OCI-LY7 (cell line): ENCODE measurements around the gene KBTBD7. TPM values are rescaled to one million over a fixed set of nuclear protein-coding genes. Genes with fewer than 3 reads are reported as not detected.

Experiments
- BruUV-seq: library from RNA; stranded (reverse); fragments of 400-500 nt; replicated peaks from 2 replicates; lab custom pipeline; 2021; lab: Mats Ljungman, UMichigan
- CTCF ChIA-PET: fragments of 300-600 bp; sonication (Branson Sonifier 250); formaldehyde crosslinking; loops from one replicate; lab custom pipeline; 2022; ENCODE audit warnings: antibody characterized with exemption; ENCODE audit not compliant: unreplicated experiment; lab: Charles Lee
- POLR2A ChIA-PET: fragments of 300-600 bp; sonication (Branson Sonifier 250); formaldehyde crosslinking; loops from one replicate; lab custom pipeline; 2022; ENCODE audit warnings: antibody characterized with exemption; lab: Charles Lee
- DNase-seq: peaks from one replicate; pipeline ENCODE4 v3.0.0-alpha.2; 2015; ENCODE audit warnings: low spot score
- H2AFZ ChIP-seq: fragments of 200-600 bp; sonication (generic), shearing (Covaris generic); 2 replicates; pipeline ENCODE4 v1.6.1; 2014; ENCODE audit warnings: mild to moderate bottlenecking, antibody characterized with exemption, low read length, moderate library complexity
- H3K27ac ChIP-seq: fragments of 200-600 bp; sonication (generic); 2 replicates; pipeline ENCODE4 v1.5.1; 2014; ENCODE audit warnings: mixed run types, low read depth, mild to moderate bottlenecking, moderate library complexity, low read length, inconsistent platforms; ENCODE audit not compliant: poor library complexity, severe bottlenecking
- H3K36me3 ChIP-seq: fragments of 200-600 bp; sonication (generic); 2 replicates; pipeline ENCODE4 v1.6.1; 2014; ENCODE audit warnings: mild to moderate bottlenecking, antibody characterized with exemption, low read length, moderate library complexity, mixed read lengths; ENCODE audit not compliant: insufficient read depth
- H3K4me1 ChIP-seq: fragments of 200-600 bp; sonication (generic); 2 replicates; pipeline ENCODE4 v1.5.1; 2014; ENCODE audit warnings: mild to moderate bottlenecking, low read length; ENCODE audit not compliant: insufficient read depth, poor library complexity, severe bottlenecking
- H3K4me2 ChIP-seq: fragments of 200-600 bp; sonication (generic); 2 replicates; pipeline ENCODE4 v1.6.1; 2014; ENCODE audit warnings: mild to moderate bottlenecking, low read length
- H3K4me3 ChIP-seq: fragments of 200-600 bp; sonication (generic); 2 replicates; pipeline ENCODE4 v1.5.1; 2014; ENCODE audit warnings: mild to moderate bottlenecking, low read depth, low read length; ENCODE audit not compliant: poor library complexity, severe bottlenecking
- H3K79me2 ChIP-seq: fragments of 200-600 bp; sonication (generic); 2 replicates; pipeline ENCODE4 v1.6.1; 2016; ENCODE audit warnings: low read depth, mild to moderate bottlenecking, low read length, moderate library complexity, mixed read lengths; ENCODE audit not compliant: insufficient read depth
- H3K9me2 ChIP-seq: fragments of 200-600 bp; sonication (generic); 2 replicates; pipeline ENCODE4 v1.6.1; 2016; ENCODE audit warnings: mild to moderate bottlenecking, low read length, mixed read lengths; ENCODE audit not compliant: insufficient read depth
- H3K9me3 ChIP-seq: fragments of 200-600 bp; sonication (generic); 2 replicates; pipeline ENCODE4 v1.6.1; 2014; ENCODE audit warnings: mild to moderate bottlenecking, mixed run types, low read length, mixed read lengths
- H4K20me1 ChIP-seq: fragments of 200-600 bp; sonication (generic); 2 replicates; pipeline ENCODE4 v1.6.1; 2014; ENCODE audit warnings: mild to moderate bottlenecking, antibody characterized with exemption, low read length, moderate library complexity, mixed read lengths; ENCODE audit not compliant: insufficient read depth
- EZH2phosphoT487 ChIP-seq: fragments of 200-600 bp; sonication (generic); IDR thresholded peaks from 2 replicates; pipeline ENCODE4 v1.6.1; 2018; ENCODE audit warnings: low read depth, borderline replicate concordance, mild to moderate bottlenecking, mixed run types, antibody characterized with exemption, low read length, moderate library complexity, mixed read lengths
- intact Hi-C: fragments of 100-400 bp; cut with micrococcal nuclease; formaldehyde crosslinking; loops from one replicate; pipeline ENCODE4 v1.10.0; 2022; ENCODE audit not compliant: unreplicated experiment
- total RNA-seq, 2 experiments: library from RNA; depleted of rRNA in 1 of 2; stranded (reverse); fragments of >200 nt in 1 of 2; shearing (Covaris generic) in 1 of 2; gene quantifications; 2 replicates each; pipeline ENCODE4 v1.2.3, GENCODE V29; 2014 to 2022
- TF ChIP-seq, protein P1 (sequence below): fragments of 200-600 bp; sonication (generic); conservative IDR thresholded peaks from 2 replicates; pipeline ENCODE4 v1.5.1; 2014; ENCODE audit warnings: mild to moderate bottlenecking, antibody characterized with exemption, low read length, moderate library complexity, mixed read lengths

Gene KBTBD7
- total RNA-seq, 2 experiments from 2014 or later: 3.1 to 6.5 TPM

DNA sequence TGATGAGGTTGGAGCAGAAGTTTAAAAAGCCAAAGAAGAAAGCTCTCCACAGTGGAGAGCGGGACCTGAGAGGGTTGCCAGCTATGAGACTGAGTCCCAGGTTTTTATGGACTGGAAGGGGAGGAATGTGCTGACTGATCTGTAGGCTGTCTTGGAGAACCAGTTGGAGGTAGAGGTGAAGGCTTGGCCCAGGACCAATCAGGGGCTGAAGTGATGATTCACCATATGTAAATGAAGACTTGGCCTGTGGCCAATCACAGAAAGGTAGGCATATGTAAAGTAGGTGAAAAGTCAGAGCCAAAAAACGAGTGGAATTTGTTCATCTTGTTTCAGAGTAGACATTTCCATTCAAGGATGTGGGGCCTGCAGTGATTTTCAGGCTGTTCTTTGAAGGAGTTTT is 44.3 kb downstream of the KBTBD7 start:
- TF ChIP-seq, protein P1, sequence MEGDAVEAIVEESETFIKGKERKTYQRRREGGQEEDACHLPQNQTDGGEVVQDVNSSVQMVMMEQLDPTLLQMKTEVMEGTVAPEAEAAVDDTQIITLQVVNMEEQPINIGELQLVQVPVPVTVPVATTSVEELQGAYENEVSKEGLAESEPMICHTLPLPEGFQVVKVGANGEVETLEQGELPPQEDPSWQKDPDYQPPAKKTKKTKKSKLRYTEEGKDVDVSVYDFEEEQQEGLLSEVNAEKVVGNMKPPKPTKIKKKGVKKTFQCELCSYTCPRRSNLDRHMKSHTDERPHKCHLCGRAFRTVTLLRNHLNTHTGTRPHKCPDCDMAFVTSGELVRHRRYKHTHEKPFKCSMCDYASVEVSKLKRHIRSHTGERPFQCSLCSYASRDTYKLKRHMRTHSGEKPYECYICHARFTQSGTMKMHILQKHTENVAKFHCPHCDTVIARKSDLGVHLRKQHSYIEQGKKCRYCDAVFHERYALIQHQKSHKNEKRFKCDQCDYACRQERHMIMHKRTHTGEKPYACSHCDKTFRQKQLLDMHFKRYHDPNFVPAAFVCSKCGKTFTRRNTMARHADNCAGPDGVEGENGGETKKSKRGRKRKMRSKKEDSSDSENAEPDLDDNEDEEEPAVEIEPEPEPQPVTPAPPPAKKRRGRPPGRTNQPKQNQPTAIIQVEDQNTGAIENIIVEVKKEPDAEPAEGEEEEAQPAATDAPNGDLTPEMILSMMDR: no peak
- TF ChIP-seq EZH2phosphoT487: no peak
- Histone ChIP-seq H3K9me3 (peaks cover 52% of the 10 kb centered on the region), H3K36me3 (no peaks in the 10 kb centered on the region; the same call in 1 of the 2 replicates), H3K9me2 (no peaks in the 10 kb centered on the region), H3K4me2 (no peak overlapping the region), H3K4me3 (no peak overlapping the region), H2AFZ (no peak overlapping the region), H3K79me2 (no peaks in the 10 kb centered on the region), H4K20me1 (no peaks in the 10 kb centered on the region), H3K4me1 (no peaks in the 10 kb centered on the region), H3K27ac (no peak overlapping the region)
- POLR2A ChIA-PET: no interaction called here
- no TSS peak for BruUV-seq
- no peak for DNase-seq
- CTCF ChIA-PET: no interaction called here
- intact Hi-C loops: no loop called here

DNA sequence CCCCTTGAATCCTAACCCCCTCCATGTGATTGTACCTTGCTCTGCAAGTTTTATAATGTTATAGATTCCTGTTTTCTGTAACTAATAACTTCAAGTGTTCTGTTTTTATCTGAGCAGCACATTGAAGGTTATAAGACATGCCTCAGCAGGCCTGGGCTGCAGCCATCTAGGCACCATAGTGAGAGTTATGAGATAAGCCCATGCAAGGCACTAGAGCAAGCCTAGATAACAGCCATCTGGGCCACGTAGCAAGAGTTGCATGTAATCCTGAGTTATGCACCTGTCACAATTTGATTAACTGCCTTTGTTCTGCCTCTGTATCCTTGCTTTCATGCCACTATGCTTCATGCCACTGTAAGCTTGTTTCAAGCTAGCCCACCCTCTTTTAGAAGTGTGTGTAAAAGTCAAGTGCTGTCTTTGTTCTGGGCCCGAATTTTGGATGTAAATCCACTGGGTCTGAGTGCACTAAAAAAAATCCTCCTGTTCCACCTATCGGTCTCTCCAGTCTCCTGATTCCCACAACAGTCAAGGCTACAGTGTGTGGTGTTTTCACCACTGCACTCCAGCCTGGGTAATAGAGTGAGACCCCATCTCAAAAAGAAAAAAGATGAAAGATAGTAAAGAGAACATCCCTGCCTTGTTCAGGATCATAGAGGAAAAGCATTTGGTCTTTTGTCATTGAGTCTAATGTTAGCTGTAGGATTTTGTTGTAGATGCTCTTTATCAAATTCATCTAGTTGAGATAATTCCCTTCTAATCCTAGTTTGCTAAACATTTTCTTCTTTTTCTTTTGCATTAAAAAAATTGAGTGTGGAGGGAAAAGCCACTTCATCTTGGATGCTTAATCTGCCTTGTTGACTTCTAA is 45.7 kb downstream of the KBTBD7 start:
- H3K27ac ChIP-seq: no peak overlapping the region
- POLR2A ChIA-PET: no interaction called here

More for the DNA sequence above, 45.7 kb downstream of the KBTBD7 start:
- CTCF ChIA-PET: interaction anchor here (0.5 kb wide), 1 partner anchor 33 kb away, joined by 3 read pairs; no protein-coding TSS in a partner anchor
- H3K9me2 ChIP-seq: no peaks in the 10 kb centered on the region
- intact Hi-C loops: no loop called here
- no TSS peak for BruUV-seq
- H3K9me3 ChIP-seq: peaks cover 52% of the 10 kb centered on the region
- peak; percentile 28 for DNase-seq
- no peak for TF ChIP-seq EZH2phosphoT487
- TF ChIP-seq, protein P1: no peak
- no peak overlapping the region for H3K4me3 ChIP-seq
- no peaks in the 10 kb centered on the region for H3K4me1 ChIP-seq
- H3K4me2 ChIP-seq: no peak overlapping the region
- no peaks in the 10 kb centered on the region; the same call in 1 of the 2 replicates for H3K36me3 ChIP-seq
- no peaks in the 10 kb centered on the region for H3K79me2 ChIP-seq
- H4K20me1 ChIP-seq: no peaks in the 10 kb centered on the region
- no peak overlapping the region for H2AFZ ChIP-seq
